ENCODE data around the gene FOCAD. TPM values are rescaled to one million over a fixed set of nuclear protein-coding genes. Genes with fewer than 3 reads are reported as not detected.

Gene FOCAD
- total and polyA plus RNA-seq, 10 of the 15 experiments (the other 5 are each of a cell fraction or from before 2014, with no cell fraction given) = 13.7 to 93.0 (median 41.8) TPM

DNA sequence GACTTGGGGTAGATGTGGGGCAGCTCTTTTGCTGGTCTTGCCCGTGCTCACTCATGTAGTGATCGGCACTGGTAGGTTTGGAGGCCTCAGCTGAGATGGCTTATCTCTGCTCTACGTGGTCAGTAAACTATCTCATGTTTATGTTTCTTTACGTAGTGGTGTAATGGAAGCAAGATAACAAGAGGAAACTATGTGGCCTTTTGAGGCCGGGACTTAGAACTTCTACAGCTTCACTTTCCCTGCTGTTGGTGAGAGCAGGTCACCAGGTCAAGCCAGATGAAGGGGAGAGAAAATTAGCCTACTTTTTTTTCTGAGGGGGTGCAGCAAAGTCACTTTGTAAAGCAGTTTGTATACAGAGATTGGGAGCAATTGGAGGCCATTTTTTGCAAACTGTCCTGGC lies 8.5 kb downstream of the FOCAD start:
- in situ Hi-C loops (cut with MboI) = no loop called here
- POLR2A ChIA-PET = no interaction called here

GRCh38 chr9:20693068-20693467 lies 9.0 kb downstream of the FOCAD start:
- in situ Hi-C loops (cut with MboI) (no loop called here), intact Hi-C loops (cut with micrococcal nuclease; ENCODE audit: unreplicated experiment) (no loop called here)
- Histone ChIP-seq H3K4me1 (ENCODE audit: control insufficient read depth, insufficient read depth, low read length) (no peaks in the 10 kb centered on the region; the same call in 1 of the 2 replicates), H3K36me3 (ENCODE audit: control insufficient read depth in 2 of 2, insufficient read depth in 2 of 2, low read length in 1 of 2) (no peaks in the 10 kb centered on the region), H3K27me3 (replicated peaks in 1 of 2; ENCODE audit: control insufficient read depth in 2 of 2, insufficient read depth in 2 of 2, low read length in 1 of 2) (no peaks in the 10 kb centered on the region), H4K20me1 (ENCODE audit: control insufficient read depth, insufficient read depth) (no peaks in the 10 kb centered on the region), H3K4me3 (no peak overlapping the region), H3K4me2 (ENCODE audit: control insufficient read depth, insufficient read depth) (no peak overlapping the region), H2AFZ (ENCODE audit: control insufficient read depth, low read depth, low read length) (no peak overlapping the region), H3K79me2 (ENCODE audit: control insufficient read depth, insufficient read depth, low read length) (peaks cover 30% of the 10 kb centered on the region), H3K9ac (ENCODE audit: control insufficient read depth, insufficient read depth, low read length) (no peak overlapping the region), H3K9me3 (replicated peaks; ENCODE audit: control insufficient read depth, insufficient read depth, low read length) (no peaks in the 10 kb centered on the region), H3K27ac (ENCODE audit: control insufficient read depth, insufficient read depth) (no peak overlapping the region)
- 89% methylated on average over 4 of the region's 4 CpGs for WGBS (ENCODE audit: insufficient coverage, insufficient replicate concordance, low lambda C conversion rate, missing lambda C conversion rate)
- DNase-seq (ENCODE audit: low read depth, low spot score) = no peak
- no peak for ATAC-seq
- RAD21 ChIA-PET (ENCODE audit: unreplicated experiment) = no interaction called here
- no peak for FAIRE-seq
- BruUV-seq (replicated peaks) = no TSS peak
- CTCF ChIA-PET = no interaction called here
- SMC1A ChIA-PET (ENCODE audit: uncharacterized antibody, unreplicated experiment) = interaction anchor here (1.6 kb wide), 1 partner anchor 8 kb away, joined by 5 read pairs; no protein-coding TSS in a partner anchor
- POLR2A ChIA-PET = no interaction called here
- no peak for TF ChIP-seq GABPA (IDR thresholded peaks at IDR 0.05; ENCODE audit: low read depth)
- no peak for TF ChIP-seq RUNX3 (IDR thresholded peaks at IDR 0.05; ENCODE audit: low read length)
- TF ChIP-seq, protein P1, sequence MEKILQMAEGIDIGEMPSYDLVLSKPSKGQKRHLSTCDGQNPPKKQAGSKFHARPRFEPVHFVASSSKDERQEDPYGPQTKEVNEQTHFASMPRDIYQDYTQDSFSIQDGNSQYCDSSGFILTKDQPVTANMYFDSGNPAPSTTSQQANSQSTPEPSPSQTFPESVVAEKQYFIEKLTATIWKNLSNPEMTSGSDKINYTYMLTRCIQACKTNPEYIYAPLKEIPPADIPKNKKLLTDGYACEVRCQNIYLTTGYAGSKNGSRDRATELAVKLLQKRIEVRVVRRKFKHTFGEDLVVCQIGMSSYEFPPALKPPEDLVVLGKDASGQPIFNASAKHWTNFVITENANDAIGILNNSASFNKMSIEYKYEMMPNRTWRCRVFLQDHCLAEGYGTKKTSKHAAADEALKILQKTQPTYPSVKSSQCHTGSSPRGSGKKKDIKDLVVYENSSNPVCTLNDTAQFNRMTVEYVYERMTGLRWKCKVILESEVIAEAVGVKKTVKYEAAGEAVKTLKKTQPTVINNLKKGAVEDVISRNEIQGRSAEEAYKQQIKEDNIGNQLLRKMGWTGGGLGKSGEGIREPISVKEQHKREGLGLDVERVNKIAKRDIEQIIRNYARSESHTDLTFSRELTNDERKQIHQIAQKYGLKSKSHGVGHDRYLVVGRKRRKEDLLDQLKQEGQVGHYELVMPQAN (conservative IDR thresholded peaks at IDR 0.05) = no peak
- no peak for TF ChIP-seq FOXM1 (IDR thresholded peaks at IDR 0.05; ENCODE audit: low read depth, low read length)
- no peak for TF ChIP-seq BRCA1 (IDR thresholded peaks at IDR 0.05; ENCODE audit: low read depth, low read length)
- TF ChIP-seq HDAC6 (IDR thresholded peaks at IDR 0.05; ENCODE audit: unreplicated experiment) = no peak
- TF ChIP-seq, protein P2, sequence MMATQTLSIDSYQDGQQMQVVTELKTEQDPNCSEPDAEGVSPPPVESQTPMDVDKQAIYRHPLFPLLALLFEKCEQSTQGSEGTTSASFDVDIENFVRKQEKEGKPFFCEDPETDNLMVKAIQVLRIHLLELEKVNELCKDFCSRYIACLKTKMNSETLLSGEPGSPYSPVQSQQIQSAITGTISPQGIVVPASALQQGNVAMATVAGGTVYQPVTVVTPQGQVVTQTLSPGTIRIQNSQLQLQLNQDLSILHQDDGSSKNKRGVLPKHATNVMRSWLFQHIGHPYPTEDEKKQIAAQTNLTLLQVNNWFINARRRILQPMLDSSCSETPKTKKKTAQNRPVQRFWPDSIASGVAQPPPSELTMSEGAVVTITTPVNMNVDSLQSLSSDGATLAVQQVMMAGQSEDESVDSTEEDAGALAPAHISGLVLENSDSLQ (IDR thresholded peaks at IDR 0.05) = no peak
- no peak for TF ChIP-seq IRF3 (IDR thresholded peaks at IDR 0.05)
- no peak for TF ChIP-seq KAT2A (conservative IDR thresholded peaks at IDR 0.05; ENCODE audit: control insufficient read depth, low read depth, low read length)
- TF ChIP-seq WRNIP1 (IDR thresholded peaks at IDR 0.05; ENCODE audit: borderline replicate concordance, low read depth, low read length) = no peak
- TF ChIP-seq RELB (IDR thresholded peaks at IDR 0.05; ENCODE audit: low read depth) = no peak

More for the DNA sequence above, 8.5 kb downstream of the FOCAD start:
- no TSS peak for BruUV-seq (replicated peaks)
- WGBS (ENCODE audit: insufficient coverage, insufficient replicate concordance, low lambda C conversion rate, missing lambda C conversion rate) = 92% methylated on average over 5 of the region's 5 CpGs
- Histone ChIP-seq H2AFZ (ENCODE audit: control insufficient read depth, low read depth, low read length) (no peak overlapping the region), H3K27ac (ENCODE audit: control insufficient read depth, insufficient read depth) (no peak overlapping the region), H3K9me3 (replicated peaks; ENCODE audit: control insufficient read depth, insufficient read depth, low read length) (no peaks in the 10 kb centered on the region), H3K4me3 (no peak overlapping the region), H3K27me3 (replicated peaks in 1 of 2; ENCODE audit: control insufficient read depth in 2 of 2, insufficient read depth in 2 of 2, low read length in 1 of 2) (no peaks in the 10 kb centered on the region), H4K20me1 (ENCODE audit: control insufficient read depth, insufficient read depth) (no peaks in the 10 kb centered on the region), H3K79me2 (ENCODE audit: control insufficient read depth, insufficient read depth, low read length) (peaks cover 35% of the 10 kb centered on the region), H3K4me1 (ENCODE audit: control insufficient read depth, insufficient read depth, low read length) (no peaks in the 10 kb centered on the region; the same call in 1 of the 2 replicates), H3K4me2 (ENCODE audit: control insufficient read depth, insufficient read depth) (no peak overlapping the region), H3K9ac (ENCODE audit: control insufficient read depth, insufficient read depth, low read length) (no peak overlapping the region), H3K36me3 (ENCODE audit: control insufficient read depth in 2 of 2, insufficient read depth in 2 of 2, low read length in 1 of 2) (no peaks in the 10 kb centered on the region; a peak in 1 of 4 replicates)
- CTCF ChIA-PET = interaction anchor here (0.9 to 2.4 kb wide), 2 partner anchors 9 to 146 kb away, joined by 3 to 8 read pairs; no protein-coding TSS in a partner anchor
- RAD21 ChIA-PET (ENCODE audit: unreplicated experiment) = no interaction called here
- DNase-seq (ENCODE audit: low read depth, low spot score) (no peak), ATAC-seq (no peak), FAIRE-seq (no peak)
- no peak for TF ChIP-seq EGR1 (IDR thresholded peaks at IDR 0.05; ENCODE audit: borderline replicate concordance in 1 of 2, low read depth in 2 of 2, low read length in 2 of 2)
- no peak for TF ChIP-seq RELA (IDR thresholded peaks at IDR 0.05; ENCODE audit: borderline replicate concordance, partially characterized antibody)
- SMC1A ChIA-PET (ENCODE audit: uncharacterized antibody, unreplicated experiment) = interaction anchor here (1.4 to 1.6 kb wide), 3 partner anchors 9 to 17 kb away, joined by 3 to 5 read pairs (median 3); no protein-coding TSS in a partner anchor
- intact Hi-C loops (cut with micrococcal nuclease; ENCODE audit: unreplicated experiment) = no loop called here
